Fibroblast of the aortic adventitia (primary cell): ENCODE results near the gene MASP1. TPM values are rescaled to one million over a fixed set of nuclear protein-coding genes. Genes with fewer than 3 reads are reported as not detected.
A peak's percentile ranks its signal among the peaks of the same experiment; 100 is the strongest.

Experiments used
- DNase-seq: peaks from one replicate; pipeline ENCODE4 v3.0.0-alpha.2; 2010; ENCODE audit warnings: low read depth
- H3K4me3 ChIP-seq: 2 replicates; pipeline ENCODE4 v1.5.1; 2011; ENCODE audit warnings: low read depth, mild to moderate bottlenecking, control low read depth, low read length, moderate library complexity
- CTCF ChIP-seq: IDR thresholded peaks from 2 replicates; pipeline ENCODE4 v1.5.1; 2011; ENCODE audit warnings: mild to moderate bottlenecking, low read length, control low read depth, inconsistent platforms; ENCODE audit not compliant: insufficient read depth
- total RNA-seq: library from RNA; depleted of rRNA; stranded (reverse); fragments of >200 nt; gene quantifications from 2 replicates; pipeline ENCODE4 v1.2.3, GENCODE V29; 2012; ENCODE audit warnings: low replicate concordance

MASP1 gene
- total RNA-seq, 1 donor, result 19.2 TPM

GRCh38 chr3:187290503-187290902 lies 1.0 kb downstream of the MASP1 start:
- peak overlapping the region; percentile 70 for H3K4me3 ChIP-seq
- DNase-seq, result no peak
- TF ChIP-seq CTCF, result no peak

- TF ChIP-seq CTCF, result no peak
- no peak for DNase-seq
- no peak overlapping the region for H3K4me3 ChIP-seq
Measured at GRCh38 chr3:187288855-187289605, 2.5 kb downstream of the MASP1 start.

GRCh38 chr3:187288131-187288854 lies 3.2 kb downstream of the MASP1 start:
- DNase-seq, result no peak

GRCh38 chr3:187287256-187287655 lies 4.3 kb downstream of the MASP1 start:
- no peak overlapping the region for H3K4me3 ChIP-seq
- peak; percentile 36 for DNase-seq
- TF ChIP-seq CTCF, result no peak

More at GRCh38 chr3:187288131-187288854, 3.2 kb downstream of the MASP1 start:
- no peak overlapping the region for H3K4me3 ChIP-seq
- TF ChIP-seq CTCF, result no peak

GRCh38 chr3:187286467-187287059 lies 5.0 kb downstream of the MASP1 start:
- H3K4me3 ChIP-seq, result no peak overlapping the region
- DNase-seq, result peak; percentile 92
- TF ChIP-seq CTCF, result no peak

GRCh38 chr3:187281191-187281714 lies 10.3 kb downstream of the MASP1 start:
- TF ChIP-seq CTCF, result peak; percentile 51
- peak; percentile 91 for DNase-seq
- no peak overlapping the region for H3K4me3 ChIP-seq
